WERI-Rb-1 (cell line): ENCODE data around the gene CDNF.

Experiments used
- DNase-seq: peaks from one replicate; pipeline ENCODE4 v3.0.0-alpha.2; 2020
- H3K27ac ChIP-seq: fragments of 250-450 bp; sonication (Bioruptor Pico); 2 replicates; pipeline ENCODE4 v1.5.1; 2020; ENCODE audit warnings: mild to moderate bottlenecking, moderate library complexity
- H3K27me3 ChIP-seq: fragments of 250-450 bp; sonication (Bioruptor Pico); 2 replicates; pipeline ENCODE4 v1.5.1; 2021; ENCODE audit warnings: mild to moderate bottlenecking, low read depth, moderate library complexity; ENCODE audit not compliant: insufficient read depth, severe bottlenecking
- H3K36me3 ChIP-seq: fragments of 250-450 bp; sonication (Bioruptor Pico); 2 replicates; pipeline ENCODE4 v1.5.1; 2020; ENCODE audit warnings: mild to moderate bottlenecking, moderate library complexity
- H3K4me3 ChIP-seq: 2 replicates; pipeline ENCODE4 v1.5.1; 2011; ENCODE audit warnings: low read depth, mild to moderate bottlenecking, control low read depth, low read length
- H3K9me3 ChIP-seq: fragments of 250-450 bp; sonication (Bioruptor Pico); 2 replicates; pipeline ENCODE4 v1.5.1; 2021; ENCODE audit warnings: mild to moderate bottlenecking, moderate library complexity; ENCODE audit not compliant: severe bottlenecking
- TF ChIP-seq, protein P1 (sequence below): IDR thresholded peaks from 2 replicates; pipeline ENCODE4 v1.5.1; 2011; ENCODE audit warnings: low read depth, mild to moderate bottlenecking, control low read depth, inconsistent platforms, low read length

The CDNF gene

DNA sequence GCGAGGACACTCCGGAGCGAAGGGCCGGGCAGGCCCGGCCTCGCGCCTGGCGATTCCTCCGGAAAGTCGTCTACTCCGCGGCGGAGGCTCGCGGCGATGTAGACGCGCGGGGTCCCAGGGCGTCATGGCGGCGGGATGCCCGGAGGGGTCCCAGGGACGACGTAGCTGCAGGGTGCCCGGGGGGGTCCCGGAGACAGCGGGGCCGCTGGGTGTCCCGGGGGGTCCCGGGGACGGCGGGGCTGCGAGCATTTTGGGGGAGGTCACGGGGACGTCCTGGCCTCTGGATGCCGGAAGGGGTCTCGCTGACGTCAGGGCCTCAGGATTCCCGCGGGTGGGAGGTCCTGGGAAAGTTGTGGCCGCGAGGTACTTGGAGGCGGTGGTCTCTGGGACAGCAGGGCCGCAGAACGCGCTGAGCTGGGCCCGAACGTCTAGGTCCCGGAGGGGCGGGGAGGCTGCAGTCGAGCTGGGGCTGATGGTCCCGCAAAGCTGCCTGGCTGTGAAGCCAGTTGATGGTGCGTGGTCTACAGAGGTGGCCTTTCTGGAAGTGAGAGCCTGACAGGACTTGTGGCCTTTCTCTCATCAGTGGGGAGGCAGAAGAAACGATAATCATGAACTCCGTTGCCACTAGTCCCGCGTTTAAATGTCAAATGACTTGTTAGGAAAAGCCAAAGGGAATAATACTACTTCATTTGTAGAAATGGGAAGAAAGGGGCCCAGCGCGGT, 906 bp upstream of the CDNF start:
- H3K27me3 ChIP-seq, result no peaks in the 10 kb centered on the region
- no peaks in the 10 kb centered on the region for H3K9me3 ChIP-seq
- peak overlapping the region; percentile 92 for H3K27ac ChIP-seq
- TF ChIP-seq, protein P1, sequence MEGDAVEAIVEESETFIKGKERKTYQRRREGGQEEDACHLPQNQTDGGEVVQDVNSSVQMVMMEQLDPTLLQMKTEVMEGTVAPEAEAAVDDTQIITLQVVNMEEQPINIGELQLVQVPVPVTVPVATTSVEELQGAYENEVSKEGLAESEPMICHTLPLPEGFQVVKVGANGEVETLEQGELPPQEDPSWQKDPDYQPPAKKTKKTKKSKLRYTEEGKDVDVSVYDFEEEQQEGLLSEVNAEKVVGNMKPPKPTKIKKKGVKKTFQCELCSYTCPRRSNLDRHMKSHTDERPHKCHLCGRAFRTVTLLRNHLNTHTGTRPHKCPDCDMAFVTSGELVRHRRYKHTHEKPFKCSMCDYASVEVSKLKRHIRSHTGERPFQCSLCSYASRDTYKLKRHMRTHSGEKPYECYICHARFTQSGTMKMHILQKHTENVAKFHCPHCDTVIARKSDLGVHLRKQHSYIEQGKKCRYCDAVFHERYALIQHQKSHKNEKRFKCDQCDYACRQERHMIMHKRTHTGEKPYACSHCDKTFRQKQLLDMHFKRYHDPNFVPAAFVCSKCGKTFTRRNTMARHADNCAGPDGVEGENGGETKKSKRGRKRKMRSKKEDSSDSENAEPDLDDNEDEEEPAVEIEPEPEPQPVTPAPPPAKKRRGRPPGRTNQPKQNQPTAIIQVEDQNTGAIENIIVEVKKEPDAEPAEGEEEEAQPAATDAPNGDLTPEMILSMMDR, result no peak
- DNase-seq, result peak; percentile 20
- H3K36me3 ChIP-seq, result peaks cover 26% of the 10 kb centered on the region
- H3K4me3 ChIP-seq, result peak overlapping the region; percentile 96

DNA sequence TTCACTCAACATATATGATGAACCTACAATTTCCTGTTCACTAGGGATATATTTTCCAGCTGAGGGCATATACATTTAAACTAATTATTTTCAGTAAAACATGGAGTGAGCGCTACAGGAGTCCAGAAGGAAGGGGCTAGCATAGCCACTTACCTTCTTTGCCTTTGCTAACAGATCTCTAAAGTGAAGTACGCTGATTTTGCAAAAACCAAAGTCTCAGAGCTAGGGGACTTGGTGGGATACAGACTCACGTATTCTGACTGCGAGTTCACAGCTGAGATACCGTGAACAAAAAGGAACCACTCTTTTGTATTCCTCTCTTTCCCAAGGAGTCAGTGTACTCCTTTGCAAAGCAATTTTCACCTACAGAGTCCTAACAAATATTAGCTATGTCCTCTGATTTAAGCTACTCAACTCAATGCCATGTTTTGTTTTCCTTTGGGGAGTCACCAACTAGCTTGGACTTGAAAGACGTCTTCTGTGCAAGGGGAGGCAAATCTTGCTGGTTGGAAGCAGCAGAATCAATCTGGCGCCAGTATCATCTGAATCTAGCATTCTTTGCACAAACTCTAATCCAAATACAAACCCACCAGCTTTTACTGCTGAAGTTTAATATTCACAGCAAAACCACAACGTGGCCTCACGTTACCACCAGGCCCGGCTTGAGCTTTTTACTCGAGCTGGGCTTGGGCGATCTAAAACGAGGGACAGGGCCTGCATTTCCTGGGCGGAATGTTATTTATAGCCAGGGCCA, 657 bp downstream of the CDNF start:
- TF ChIP-seq, protein P1, result no peak
- Histone ChIP-seq H3K4me3 (peak overlapping the region; percentile 96), H3K27ac (peak overlapping the region; percentile 94), H3K9me3 (no peaks in the 10 kb centered on the region), H3K36me3 (peaks cover 18% of the 10 kb centered on the region), H3K27me3 (no peaks in the 10 kb centered on the region)
- DNase-seq, result no peak

DNA sequence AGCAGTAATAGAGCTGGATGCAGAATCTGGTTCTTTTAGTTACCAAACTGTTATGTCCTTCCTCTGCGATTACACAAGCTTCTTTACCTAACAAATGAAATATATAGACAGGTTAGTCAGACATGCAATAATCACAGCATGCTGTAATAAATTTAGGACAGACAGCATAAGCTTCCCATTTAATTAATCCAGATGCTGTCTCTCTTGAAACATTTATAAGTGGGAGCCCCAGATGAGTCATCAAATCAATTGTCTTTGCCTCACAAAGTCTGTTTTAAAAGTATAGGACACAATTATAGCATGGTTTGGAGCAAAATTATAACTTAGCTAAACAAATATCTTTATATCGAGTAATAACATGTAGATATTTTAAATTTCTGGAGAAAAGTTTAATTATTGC, 1.6 kb downstream of the CDNF start:
- H3K27me3 ChIP-seq, result no peaks in the 10 kb centered on the region
- no peaks in the 10 kb centered on the region for H3K9me3 ChIP-seq
- H3K27ac ChIP-seq, result no peak overlapping the region
- DNase-seq, result no peak
- H3K36me3 ChIP-seq, result peaks cover 11% of the 10 kb centered on the region
- H3K4me3 ChIP-seq, result no peak overlapping the region
- TF ChIP-seq, protein P1, result no peak

DNA sequence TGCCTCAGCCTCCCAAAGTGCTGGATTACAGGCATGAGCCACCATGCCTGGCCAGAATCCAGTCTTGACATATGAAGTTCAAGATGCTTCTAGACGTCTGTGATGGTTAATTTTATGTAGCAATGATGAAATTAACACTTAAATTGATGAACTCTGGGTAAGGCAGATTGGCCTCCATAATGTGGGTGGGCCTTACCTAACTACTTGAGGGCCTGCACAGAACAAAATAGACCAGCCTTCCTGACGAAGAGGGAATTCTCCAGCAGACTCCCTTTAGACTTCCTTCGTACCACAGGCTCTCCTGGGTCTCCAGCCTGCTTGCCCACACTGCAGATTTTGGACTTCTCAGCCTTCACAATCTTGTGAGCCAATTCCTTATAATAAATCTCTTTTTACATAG, 4.7 kb downstream of the CDNF start:
- Histone ChIP-seq H3K4me3 (no peak overlapping the region), H3K9me3 (no peaks in the 10 kb centered on the region), H3K36me3 (no peaks in the 10 kb centered on the region), H3K27me3 (no peaks in the 10 kb centered on the region), H3K27ac (no peak overlapping the region)
- TF ChIP-seq, protein P1, result no peak
- no peak for DNase-seq

DNA sequence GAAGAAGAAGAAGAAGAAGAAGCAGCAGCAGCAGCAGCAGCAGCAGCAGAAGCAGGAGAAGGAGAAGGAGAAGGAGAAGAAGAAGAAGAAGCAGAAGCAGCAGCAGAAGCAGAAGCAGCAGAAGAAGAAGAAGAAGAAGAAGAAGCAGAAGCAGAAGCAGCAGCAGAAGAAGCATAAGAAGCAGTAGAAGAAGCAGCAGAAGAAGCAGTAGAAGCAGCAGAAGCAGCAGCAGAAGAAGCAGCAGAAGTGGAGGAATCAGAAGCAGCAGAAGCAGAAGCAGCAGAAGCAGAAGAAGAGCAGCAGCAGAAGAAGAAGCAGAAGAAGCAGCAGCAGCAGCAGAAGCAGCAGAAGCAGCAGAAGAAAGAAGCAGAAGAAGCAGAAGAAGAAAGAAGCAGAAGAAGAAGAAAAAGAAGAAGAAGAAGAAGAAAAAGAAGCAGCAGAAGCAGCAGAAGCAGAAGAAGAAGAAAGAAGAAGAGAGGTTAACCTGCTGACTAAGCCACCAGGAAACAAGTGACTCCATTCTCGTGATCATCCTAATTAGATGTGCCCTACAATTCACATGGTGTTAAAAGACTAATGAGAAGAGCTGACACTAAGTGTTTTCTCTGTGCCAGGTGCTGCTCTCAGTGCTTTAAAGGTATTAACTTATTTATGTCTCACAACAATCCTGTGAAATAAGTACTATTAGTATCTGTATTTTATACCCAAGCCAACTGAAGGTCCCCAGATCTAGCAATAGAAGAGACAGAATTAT, 11.6 kb downstream of the CDNF start:
- H3K27me3 ChIP-seq, result no peaks in the 10 kb centered on the region
- H3K4me3 ChIP-seq, result no peak overlapping the region
- H3K27ac ChIP-seq, result no peak overlapping the region
- no peaks in the 10 kb centered on the region for H3K36me3 ChIP-seq
- TF ChIP-seq, protein P1, result no peak
- no peak for DNase-seq
- H3K9me3 ChIP-seq, result no peaks in the 10 kb centered on the region
